Stimulated activated CD4-positive, alpha-beta T cell treated with anti-CD3 and anti-CD28 coated beads, Interleukin-4, amount 100 ng/mL, for 4 hours (primary cell): ENCODE results near the gene ETDA.
"Not testable (repeated sequence)": the region's sequence is repeated elsewhere in the genome, so short reads cannot be mapped to it uniquely, and the experiment has no call there.

ENCODE experiments used
- DNase-seq, 2 experiments: peaks; one replicate each; pipeline ENCODE4 v3.0.0-alpha.2; 2020

ETDA gene

DNA sequence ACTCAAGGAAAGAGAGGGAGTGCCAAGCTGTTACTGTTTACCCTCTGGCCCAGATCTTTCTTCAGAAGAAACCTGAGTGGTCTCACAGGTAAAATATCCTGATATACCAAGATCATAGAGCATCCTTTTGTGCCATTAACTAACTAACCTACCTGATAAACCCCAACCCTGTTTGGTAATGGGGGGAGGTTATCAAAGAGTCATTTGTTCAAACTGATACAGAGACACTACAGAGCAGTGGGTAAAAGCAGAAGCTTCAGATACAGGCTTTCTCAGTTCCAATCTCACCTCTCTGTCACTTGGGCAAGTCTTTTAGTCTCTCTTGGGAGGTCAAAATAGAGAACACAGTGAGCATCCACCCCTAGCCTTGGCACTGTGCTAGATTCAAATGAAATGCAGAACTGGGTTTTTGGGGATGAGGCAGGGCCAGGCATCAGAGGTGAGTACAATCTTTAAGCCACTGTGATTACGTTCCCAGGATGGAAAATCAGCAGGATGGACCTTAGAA lies at the start of gene ETDA:
Gene ETDA (plus strand): TSS at position 51 of the 508 bp plus-strand sequence. CDS start 1,216 bp downstream, outside the sequence.
- DNase-seq = not testable (repeated sequence)

DNA sequence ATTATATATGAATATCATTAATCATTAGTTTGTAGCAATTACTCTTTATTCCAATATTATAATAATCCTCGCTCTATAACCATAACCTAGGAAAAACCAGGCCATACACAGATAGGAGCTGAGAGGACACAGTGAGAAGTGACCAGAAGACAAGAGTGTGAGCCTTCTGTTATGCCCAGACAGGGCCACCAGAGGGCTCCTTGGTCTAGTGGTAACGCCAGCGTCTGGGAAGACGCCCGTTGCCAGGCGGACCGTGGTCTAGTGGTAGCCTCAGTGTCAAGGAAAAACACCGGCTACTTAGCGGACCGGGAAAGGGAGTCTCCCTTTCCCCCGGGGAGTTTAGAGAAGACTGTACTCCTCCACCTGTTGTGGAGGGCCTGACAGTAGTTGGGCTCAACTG lies 45.4 kb upstream of the ETDA start:
- DNase-seq = not testable (repeated sequence)

DNA sequence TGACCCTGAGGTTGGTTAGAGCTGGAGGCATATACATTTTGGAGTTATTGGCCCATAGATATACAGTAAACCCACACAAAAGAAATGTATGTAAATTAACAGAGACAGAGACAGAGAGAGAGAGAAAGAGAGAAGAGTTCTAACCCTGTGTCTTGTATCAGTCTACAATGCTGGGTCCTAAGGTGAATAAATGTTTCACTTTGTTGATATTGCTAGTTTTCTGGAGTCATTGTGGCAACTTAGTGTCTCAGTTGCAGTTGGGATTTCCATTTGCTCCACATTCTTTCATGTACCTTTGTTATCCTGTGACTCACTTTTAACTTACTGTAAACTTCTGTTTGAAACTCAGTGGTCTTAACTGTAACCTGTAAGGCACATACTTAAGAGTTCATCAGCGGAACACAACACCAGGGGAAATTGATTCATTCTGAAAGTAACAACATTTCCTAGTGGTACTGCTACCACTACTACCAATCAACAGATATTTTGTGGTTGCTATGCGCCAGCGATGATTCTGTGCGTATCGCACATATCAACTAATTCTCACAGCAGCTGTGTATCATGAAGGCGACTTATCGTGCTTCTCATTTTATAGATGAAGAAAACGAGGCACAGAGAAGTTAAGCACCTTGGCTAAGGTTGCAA lies 38.5 kb upstream of the ETDA start:
- no peak for DNase-seq

DNA sequence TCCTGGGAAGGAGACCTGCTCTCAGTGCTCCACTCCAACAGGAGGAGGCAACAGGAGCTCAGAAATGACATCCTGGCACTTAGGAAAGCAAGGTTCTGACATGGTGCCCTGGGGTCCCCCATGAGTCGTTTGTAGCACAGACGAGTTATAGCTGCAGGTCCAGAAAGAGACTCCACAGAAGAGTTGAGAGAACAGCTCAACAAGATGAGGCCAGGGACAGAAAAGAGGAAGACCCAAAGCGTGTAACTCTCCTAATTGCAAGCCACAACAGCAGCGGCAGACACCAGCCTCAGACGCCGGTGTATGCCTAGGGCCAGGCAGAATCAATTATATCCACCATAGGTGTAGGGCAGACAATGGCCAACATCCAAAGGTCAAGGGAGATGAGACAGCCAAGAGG lies 5.9 kb upstream of the ETDA start:
- DNase-seq = not testable (repeated sequence)

DNA sequence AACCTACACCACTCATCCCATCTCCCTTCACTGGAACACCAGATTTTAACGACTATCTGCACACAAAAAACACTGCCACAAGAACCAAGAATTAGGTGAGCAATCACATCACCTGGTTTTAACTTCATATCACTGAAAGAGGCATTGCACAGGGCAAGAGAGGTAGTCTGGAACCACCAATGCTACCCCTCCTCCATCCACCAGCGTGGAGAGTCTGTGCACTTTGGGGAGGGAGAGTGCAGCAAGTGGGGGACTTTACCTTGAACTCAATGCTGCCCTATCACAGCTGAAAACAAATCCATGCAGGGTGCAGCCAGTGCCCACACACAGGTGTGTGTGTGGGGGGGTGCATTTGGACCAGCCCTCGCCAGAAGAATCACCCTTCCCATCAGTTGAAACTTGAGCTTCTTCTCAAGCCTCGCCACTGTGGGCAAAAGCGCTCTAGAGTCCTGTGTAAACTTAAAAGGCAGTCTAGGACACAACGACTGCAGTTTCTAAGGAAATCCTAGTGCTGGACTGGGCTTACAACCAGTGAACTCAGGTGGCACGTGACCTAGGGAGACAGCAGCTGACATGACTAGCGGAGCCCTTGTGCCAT lies 4.3 kb downstream of the ETDA start:
- DNase-seq = not testable (repeated sequence)

DNA sequence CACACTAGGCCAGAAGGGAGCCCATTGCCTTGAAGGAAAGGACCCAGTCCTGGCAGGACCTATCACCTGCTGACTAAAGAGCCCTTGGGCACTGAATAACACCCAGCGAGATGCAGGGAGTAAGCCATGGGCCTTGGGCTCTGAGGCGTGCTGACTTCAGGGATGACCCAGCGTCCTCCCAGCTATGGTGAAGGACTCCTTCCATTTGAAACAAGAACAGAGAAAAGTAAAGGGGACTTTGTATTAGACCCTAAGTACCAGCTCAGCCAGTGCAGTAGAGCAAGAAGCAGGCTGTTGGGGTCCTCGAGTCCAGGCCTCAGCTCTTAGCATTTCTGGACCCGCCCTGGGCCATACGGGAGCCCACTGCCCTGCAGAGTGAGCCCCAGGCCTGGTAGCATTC lies 5.1 kb downstream of the ETDA start:
- no peak for DNase-seq

DNA sequence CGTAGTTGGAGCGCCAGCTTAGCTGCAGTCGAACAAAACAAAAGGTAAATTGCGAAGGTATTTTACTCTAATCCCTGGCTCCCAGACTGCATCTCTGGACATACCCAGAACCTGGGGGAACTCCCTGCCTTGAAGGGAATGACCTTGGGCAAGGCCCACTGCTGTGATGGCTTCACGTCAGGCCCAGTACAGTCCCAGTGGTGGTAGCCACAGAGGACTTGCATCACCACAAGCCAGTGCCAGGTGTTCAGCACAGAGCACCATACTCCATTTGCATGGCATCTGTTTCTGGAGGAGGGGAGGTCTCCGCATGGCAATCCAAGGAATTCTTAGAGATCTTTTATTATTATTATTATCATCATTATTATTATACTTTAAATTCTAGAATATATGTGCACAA lies 5.6 kb downstream of the ETDA start:
- DNase-seq = no peak

DNA sequence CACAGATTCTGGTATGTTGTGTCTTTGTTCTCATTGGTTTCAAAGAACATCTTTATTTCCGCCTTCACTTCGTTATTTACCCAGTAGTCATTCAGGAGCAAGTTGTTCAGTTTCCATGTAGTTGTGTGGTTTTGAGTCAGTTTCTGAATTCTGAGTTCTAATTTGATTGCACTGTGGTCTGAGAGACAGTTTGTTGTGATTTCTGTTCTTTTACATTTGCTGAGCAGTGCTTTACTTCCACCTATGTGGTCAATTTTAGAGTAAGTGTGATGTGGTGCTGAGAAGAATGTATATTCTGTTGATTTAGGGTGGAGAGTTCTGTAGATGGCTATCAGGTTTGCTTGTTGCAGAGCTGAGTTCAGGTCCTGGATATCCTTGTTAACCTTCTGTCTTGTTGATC lies 9.1 kb downstream of the ETDA start:
- not testable (repeated sequence) for DNase-seq

DNA sequence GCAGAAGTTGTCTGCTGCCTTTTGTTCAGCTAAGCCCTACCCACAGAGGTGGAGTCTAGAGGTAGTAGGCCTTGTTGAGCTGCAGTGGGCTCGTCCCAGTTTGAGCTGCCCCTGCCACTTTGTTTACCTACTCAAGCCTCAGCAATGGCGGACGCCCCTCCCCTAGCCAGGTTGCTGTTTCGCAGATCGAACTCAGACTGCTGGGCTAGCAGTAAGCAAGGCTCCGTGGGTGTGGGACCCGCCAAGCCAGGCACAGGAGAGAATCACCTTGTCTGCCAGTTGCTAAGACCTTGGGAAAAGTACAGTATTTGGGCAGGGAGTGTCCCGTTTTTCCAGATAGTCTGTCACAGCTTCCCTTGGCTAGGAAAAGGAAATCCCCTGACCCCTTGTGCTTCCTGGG lies 11.5 kb downstream of the ETDA start:
- DNase-seq = not testable (repeated sequence)

DNA sequence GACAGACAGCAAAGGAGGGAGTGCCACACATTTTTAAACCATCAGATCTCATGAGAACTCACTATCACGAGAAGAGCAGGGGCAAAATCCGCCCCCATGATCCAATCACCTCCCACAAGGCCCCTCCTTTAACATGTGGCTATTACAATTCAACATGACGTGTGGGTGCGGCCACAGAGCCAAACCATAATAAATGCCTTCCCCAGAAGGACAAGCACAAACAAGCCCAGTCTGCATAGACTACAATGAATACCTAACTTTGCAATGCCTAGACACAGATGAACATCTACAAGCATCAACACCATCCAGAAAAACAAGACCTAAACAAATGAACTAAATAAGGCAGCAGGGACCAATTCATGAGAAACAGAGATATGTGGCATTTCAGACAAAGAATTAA lies 12.3 kb downstream of the ETDA start:
- DNase-seq = no peak

DNA sequence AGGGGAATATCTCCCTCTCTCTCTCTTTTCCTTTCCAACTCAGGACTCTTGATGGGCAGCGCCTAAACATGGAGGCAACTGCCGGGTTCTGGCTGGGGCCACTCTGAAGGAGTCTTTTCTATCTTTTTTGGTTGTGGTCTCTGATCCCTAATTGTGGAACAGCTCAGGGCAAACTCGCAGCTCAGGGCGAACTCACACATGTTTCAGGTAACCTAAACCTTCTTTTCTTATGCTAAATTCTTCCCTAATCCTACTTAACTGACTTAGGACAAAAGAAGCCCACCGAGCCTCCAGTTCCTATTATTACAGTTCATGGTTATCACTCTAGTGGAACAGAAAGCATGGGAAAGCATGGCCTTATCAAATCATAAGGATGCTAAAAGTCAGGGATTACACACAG lies 21.3 kb downstream of the ETDA start:
- no peak for DNase-seq

DNA sequence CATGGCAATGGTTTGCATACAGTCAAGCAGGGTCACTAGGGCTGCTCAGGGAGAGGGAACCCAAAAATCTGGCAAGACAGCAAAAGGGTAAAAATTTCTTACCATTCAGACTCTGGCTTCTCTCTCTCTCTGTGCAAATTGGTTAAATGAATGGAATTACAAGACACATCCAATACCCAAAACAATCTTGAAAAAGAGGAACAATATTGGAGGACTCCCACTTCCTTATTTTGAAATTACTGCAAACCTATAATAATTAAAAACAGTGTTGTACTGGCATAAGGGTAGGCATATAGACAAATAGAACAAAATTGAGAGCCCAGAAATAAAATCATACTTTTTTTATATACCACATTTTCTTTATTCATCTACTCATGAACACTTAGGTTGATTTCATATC lies 24.1 kb downstream of the ETDA start:
- DNase-seq = no peak

DNA sequence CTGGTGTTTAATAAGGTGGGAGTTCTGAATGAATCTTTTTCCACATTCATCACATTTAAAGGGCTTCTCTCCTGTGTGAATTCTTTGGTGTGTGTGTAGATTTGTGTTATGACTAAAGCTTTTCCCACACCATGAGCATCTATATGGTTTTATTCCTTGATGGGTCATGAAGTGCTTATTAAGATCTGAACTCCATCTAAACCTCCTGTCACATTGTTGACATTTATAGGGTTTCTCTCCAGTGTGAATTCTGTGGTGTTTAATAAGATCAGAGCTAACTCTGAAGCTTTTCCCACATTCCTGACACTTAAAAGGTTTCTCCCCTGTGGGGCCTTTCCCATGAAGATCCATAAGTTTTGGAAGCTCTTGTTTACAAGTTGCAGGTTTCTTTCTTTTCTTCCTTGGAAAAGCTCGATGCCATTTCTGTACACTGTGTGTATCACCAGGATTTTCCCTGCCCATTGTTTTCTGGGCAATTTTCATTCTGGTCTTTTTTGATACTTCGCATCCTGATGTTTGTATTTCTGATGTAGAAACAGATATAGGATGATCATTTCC lies 35.5 kb downstream of the ETDA start:
- DNase-seq = no peak

DNA sequence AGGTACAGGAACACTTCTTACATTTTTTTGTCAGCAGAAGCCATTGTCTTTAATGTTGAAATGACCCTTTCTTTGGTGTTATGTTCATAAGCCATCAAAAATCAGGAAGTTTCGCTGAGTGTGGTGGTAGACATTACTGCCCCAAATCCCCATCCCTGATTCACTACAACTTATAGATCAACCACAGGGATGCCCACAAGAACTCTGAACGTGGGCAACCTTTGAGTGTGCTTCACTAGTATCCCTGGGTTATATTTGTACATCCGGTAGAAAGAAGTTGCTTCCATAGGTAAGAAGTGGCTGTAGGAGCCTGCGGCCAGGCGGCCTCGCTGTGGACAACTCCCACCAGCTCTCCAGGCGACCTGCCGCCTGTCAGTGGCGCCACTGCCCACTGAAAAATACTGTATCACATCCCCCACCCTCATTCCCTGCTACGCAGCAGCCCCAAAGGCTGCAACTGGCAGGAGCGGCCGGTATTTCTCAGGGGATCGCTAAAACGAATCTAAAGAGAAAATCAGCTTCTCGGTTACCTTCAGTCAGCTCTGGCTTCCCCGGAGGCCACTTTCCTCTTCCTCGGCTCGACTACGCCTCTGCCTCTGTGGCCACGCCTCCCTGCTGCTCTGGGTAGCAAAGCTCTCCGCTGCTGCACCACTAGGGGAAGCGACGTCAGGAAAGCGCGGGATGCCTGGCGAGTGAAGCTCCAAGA lies 43.5 kb downstream of the ETDA start:
- peak; percentile 54 to 64 for DNase-seq

DNA sequence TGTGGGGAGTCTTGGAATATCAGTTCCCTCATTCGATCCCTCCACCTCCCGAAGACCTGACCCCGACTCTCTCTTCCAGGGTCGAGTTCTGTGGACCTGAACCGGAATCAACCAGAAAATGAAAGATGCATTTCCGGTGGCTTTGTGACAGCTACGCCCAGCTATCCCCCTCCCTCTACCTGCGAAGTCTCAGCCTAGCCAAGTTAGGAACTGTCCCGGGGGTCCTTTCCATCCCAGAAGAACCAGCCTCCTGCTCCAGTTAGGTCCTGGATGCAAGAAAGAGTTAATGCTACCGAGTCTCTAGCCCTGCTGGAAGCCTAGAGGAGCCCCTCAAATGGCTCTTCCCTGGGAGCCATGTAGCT lies 44.1 kb downstream of the ETDA start:
- no peak for DNase-seq

DNA sequence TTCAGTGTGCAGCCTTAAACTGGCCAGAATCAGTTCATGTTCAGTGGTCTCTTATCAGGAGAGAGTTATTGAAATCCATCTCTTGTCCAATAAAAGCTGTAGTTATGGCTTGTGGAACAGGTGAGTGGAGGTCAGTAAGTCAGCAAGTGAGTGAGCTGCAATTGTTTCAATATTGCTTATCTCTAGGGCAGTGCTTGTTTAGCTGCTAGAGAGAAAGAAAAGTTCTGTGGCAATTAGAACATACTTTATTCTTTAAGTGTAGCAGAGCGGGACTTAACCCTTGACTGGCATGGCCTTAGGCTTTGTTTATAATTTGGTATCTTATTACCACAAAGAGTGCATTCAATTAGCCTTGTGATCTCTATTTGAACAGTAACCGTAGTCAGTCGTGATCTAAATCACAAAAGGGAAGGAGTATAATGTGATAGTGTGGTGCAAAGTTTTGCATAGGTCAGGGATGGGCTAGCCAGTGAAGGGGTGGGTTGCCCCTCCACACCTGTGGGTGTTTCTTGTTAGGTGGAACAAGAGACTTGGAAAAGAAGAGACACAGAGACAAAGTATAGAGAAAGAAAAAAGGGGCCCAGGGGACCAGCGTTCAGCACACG lies 50.5 kb downstream of the ETDA start:
- DNase-seq = no peak
